Measurements from ENCODE around the gene DIPK1C.

GRCh38 chr18:74456349-74457042 lies 612 bp downstream of the DIPK1C start:
- TF ChIP-seq POLR2A (IDR thresholded peaks at IDR 0.05; ENCODE audit: low read depth) (no peak), CTCF (IDR thresholded peaks at IDR 0.05) (no peak)

Data from esophagus muscularis mucosa (tissue), 3 donors.